Mesendoderm (in vitro differentiated cells): ENCODE results near the gene GRM5.
"Not testable (repeated sequence)": the region's sequence is repeated elsewhere in the genome, so short reads cannot be mapped to it uniquely, and the experiment has no call there.

Source experiments
- DNase-seq: peaks from one replicate; pipeline ENCODE4 v3.0.0; 2013
- H2AK5ac ChIP-seq: 2 replicates; pipeline ENCODE4 v1.6.1; 2013; ENCODE audit warnings: low read length, inconsistent platforms
- H2BK120ac ChIP-seq: 2 replicates; pipeline ENCODE4 v1.6.1; 2013; ENCODE audit warnings: low read depth, mild to moderate bottlenecking, low read length, moderate library complexity, mixed read lengths
- H2BK15ac ChIP-seq: replicated peaks from 2 replicates; pipeline ENCODE4 v1.6.1; 2013; ENCODE audit warnings: low read depth, mild to moderate bottlenecking, moderate library complexity
- H2BK5ac ChIP-seq: 2 replicates; pipeline ENCODE4 v1.6.1; 2013; ENCODE audit warnings: low read length, inconsistent platforms
- H3K18ac ChIP-seq: 2 replicates; pipeline ENCODE4 v1.6.1; 2013; ENCODE audit warnings: mild to moderate bottlenecking, low read length, mixed read lengths
- H3K23ac ChIP-seq: one replicate; pipeline ENCODE4 v1.6.1; 2013; ENCODE audit warnings: low read length
- H3K27ac ChIP-seq: 2 replicates; pipeline ENCODE4 v1.5.1; 2013; ENCODE audit warnings: low read depth, mild to moderate bottlenecking, inconsistent platforms, low read length, moderate library complexity
- H3K27me3 ChIP-seq: 2 replicates; pipeline ENCODE4 v1.6.1; 2013; ENCODE audit warnings: low read length, control low read depth, mild to moderate bottlenecking, inconsistent platforms; ENCODE audit not compliant: insufficient read depth, poor library complexity
- H3K36me3 ChIP-seq: 2 replicates; pipeline ENCODE4 v1.6.1; 2013; ENCODE audit warnings: low read length, inconsistent platforms; ENCODE audit not compliant: control insufficient read depth, insufficient read depth
- H3K4ac ChIP-seq: one replicate; pipeline ENCODE4 v1.6.1; 2013; ENCODE audit warnings: low read depth, mild to moderate bottlenecking, low read length, moderate library complexity
- H3K4me1 ChIP-seq: 2 replicates; pipeline ENCODE4 v1.6.1; 2013; ENCODE audit warnings: low read depth, low read length, inconsistent platforms; ENCODE audit not compliant: control insufficient read depth
- H3K4me2 ChIP-seq: 2 replicates; pipeline ENCODE4 v1.6.1; 2013; ENCODE audit warnings: low read length
- H3K4me3 ChIP-seq: 2 replicates; pipeline ENCODE4 v1.5.1; 2013; ENCODE audit warnings: mild to moderate bottlenecking, low read length
- H3K56ac ChIP-seq: one replicate; pipeline ENCODE4 v1.6.1; 2013; ENCODE audit warnings: low read length
- H3K79me1 ChIP-seq: 2 replicates; pipeline ENCODE4 v1.6.1; 2013; ENCODE audit warnings: low read length, inconsistent platforms
- H3K79me2 ChIP-seq: 2 replicates; pipeline ENCODE4 v1.6.1; 2013; ENCODE audit warnings: mild to moderate bottlenecking, low read length; ENCODE audit not compliant: control insufficient read depth, insufficient read depth
- H3K9ac ChIP-seq: 2 replicates; pipeline ENCODE4 v1.6.1; 2013; ENCODE audit warnings: low read length, inconsistent platforms
- H4K5ac ChIP-seq: one replicate; pipeline ENCODE4 v1.6.1; 2013; ENCODE audit warnings: low read length
- H4K8ac ChIP-seq: one replicate; pipeline ENCODE4 v1.6.1; 2013; ENCODE audit warnings: low read depth, mild to moderate bottlenecking, control low read depth, low read length, moderate library complexity
- WGBS: extraction: QIAGEN DNeasy Blood & Tissue Kit; methylation state at CpG from one replicate; pipeline ENCODE4 v1.1.7; 2013; ENCODE audit warnings: low lambda C conversion rate, missing lambda C conversion rate; ENCODE audit not compliant: insufficient coverage; ENCODE audit errors: extremely low coverage; 5-methylcytosine and 5-hydroxymethylcytosine counted together

The GRM5 gene

DNA sequence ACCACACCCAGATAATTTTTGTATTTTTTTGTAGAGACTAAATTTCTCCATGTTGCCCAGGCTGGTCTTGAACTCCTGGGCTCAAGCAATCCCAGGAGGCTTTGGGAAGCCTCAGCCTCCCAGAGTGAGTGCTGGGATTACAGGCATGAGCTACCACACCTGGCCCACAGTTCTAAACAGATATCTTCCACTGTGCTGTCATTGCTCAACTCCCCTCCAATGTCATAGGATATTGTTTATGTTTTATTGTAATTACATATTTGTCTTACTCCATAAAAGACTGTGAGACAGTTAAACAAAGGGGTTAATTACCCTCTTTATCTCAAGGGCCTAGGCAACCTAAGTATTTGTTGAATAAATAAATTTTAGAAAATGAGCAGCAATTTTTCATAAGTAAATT is 204.2 kb downstream of the GRM5 start:
- Histone ChIP-seq H3K56ac (no peak overlapping the region), H3K4ac (no peak overlapping the region), H2AK5ac (no peak overlapping the region)

GRCh38 chr11:88860431-88860830 is 205.4 kb downstream of the GRM5 start:
- not testable (repeated sequence) for H3K79me2 ChIP-seq, H3K4me2 ChIP-seq, H3K79me1 ChIP-seq, H4K5ac ChIP-seq, H3K4me3 ChIP-seq, H3K36me3 ChIP-seq, H2BK15ac ChIP-seq, H4K8ac ChIP-seq, H3K4ac ChIP-seq, H3K27me3 ChIP-seq, H3K56ac ChIP-seq, H2BK120ac ChIP-seq, DNase-seq, H2BK5ac ChIP-seq, H3K23ac ChIP-seq, H3K27ac ChIP-seq, H2AK5ac ChIP-seq, H3K18ac ChIP-seq, H3K4me1 ChIP-seq, H3K9ac ChIP-seq
- WGBS = no CpG with 5 or more reads among the region's 4 CpGs

More for the DNA sequence above, 204.2 kb downstream of the GRM5 start:
- H3K4me3 ChIP-seq = no peak overlapping the region
- H3K36me3 ChIP-seq = no peaks in the 10 kb centered on the region
- no peaks in the 10 kb centered on the region for H3K79me2 ChIP-seq
- H3K27ac ChIP-seq = no peak overlapping the region
- no peak overlapping the region for H3K23ac ChIP-seq
- H3K27me3 ChIP-seq = no peaks in the 10 kb centered on the region
- no peak overlapping the region for H2BK15ac ChIP-seq
- H3K4me1 ChIP-seq = no peaks in the 10 kb centered on the region
- H3K4me2 ChIP-seq = no peak overlapping the region
- H2BK120ac ChIP-seq = no peak overlapping the region
- H3K79me1 ChIP-seq = no peaks in the 10 kb centered on the region
- H3K18ac ChIP-seq = no peak overlapping the region
- DNase-seq = no peak
- H4K8ac ChIP-seq = no peak overlapping the region
- H2BK5ac ChIP-seq = no peak overlapping the region
- no peak overlapping the region for H4K5ac ChIP-seq
- H3K9ac ChIP-seq = no peak overlapping the region

GRCh38 chr11:88853963-88854362 is 211.8 kb downstream of the GRM5 start:
- not testable (repeated sequence) for H3K56ac ChIP-seq, H3K27me3 ChIP-seq, H3K4me2 ChIP-seq, H3K18ac ChIP-seq, H3K79me2 ChIP-seq, H3K4me1 ChIP-seq, H3K27ac ChIP-seq, H2AK5ac ChIP-seq, H2BK15ac ChIP-seq, H4K8ac ChIP-seq, H3K9ac ChIP-seq, H3K36me3 ChIP-seq, DNase-seq, H2BK5ac ChIP-seq, H3K4me3 ChIP-seq, H2BK120ac ChIP-seq, H3K23ac ChIP-seq, H3K4ac ChIP-seq, H4K5ac ChIP-seq, H3K79me1 ChIP-seq
- no CpG with 5 or more reads among the region's 2 CpGs for WGBS

DNA sequence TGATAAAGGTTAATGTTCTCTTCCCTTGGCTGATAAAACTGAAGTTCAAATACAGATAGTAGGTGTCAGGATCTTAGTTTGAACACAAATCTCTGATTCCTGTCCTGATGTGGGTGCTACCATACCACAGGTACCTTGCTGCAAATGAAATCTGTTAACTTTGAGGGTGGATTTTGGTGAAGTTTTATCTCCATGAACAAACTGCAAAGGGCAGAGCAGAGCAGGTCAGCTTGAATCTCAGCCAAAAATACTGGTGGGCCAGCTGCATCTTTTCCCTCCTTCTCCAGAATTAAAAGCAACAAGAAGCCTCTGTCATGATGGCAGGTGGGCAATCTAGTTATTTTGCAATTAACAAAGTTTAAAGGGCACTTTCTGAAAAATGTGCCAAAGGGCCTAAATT is 214.2 kb downstream of the GRM5 start:
- not testable (repeated sequence) for H3K23ac ChIP-seq, H3K4me3 ChIP-seq, H3K56ac ChIP-seq, H3K79me1 ChIP-seq, DNase-seq, H3K9ac ChIP-seq, H2BK120ac ChIP-seq, H3K4ac ChIP-seq, H4K8ac ChIP-seq, H4K5ac ChIP-seq, H3K79me2 ChIP-seq, H2BK15ac ChIP-seq, H3K18ac ChIP-seq, H2AK5ac ChIP-seq, H3K4me1 ChIP-seq, H3K27ac ChIP-seq, H3K36me3 ChIP-seq, H2BK5ac ChIP-seq, H3K4me2 ChIP-seq, H3K27me3 ChIP-seq

DNA sequence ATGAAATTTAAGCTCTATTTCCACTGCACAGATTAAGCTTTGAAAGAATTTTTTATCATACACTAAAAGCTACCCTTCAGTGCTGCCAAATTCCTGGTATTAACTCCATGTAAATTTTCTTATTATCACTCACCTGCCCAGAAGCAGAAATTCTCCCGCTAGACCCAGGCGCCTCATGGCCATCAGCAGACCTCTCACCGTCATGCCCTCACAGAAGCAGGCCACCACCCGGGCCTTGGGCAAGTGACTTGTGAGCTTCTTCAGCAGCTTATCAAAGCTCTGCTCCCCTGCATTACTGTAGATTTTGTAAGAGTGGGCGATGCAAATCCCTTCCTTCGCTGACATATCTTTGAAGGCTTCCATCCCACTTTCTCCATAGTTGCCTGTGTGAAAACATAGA is 216.0 kb downstream of the GRM5 start:
- H3K56ac ChIP-seq, H3K27me3 ChIP-seq, H3K79me1 ChIP-seq, H2AK5ac ChIP-seq, H4K5ac ChIP-seq, H3K9ac ChIP-seq, H3K4me1 ChIP-seq, H3K4me2 ChIP-seq, H3K18ac ChIP-seq, H3K36me3 ChIP-seq, H3K4ac ChIP-seq, H2BK5ac ChIP-seq, H2BK15ac ChIP-seq, H2BK120ac ChIP-seq, DNase-seq, H3K4me3 ChIP-seq, H4K8ac ChIP-seq, H3K27ac ChIP-seq, H3K23ac ChIP-seq, H3K79me2 ChIP-seq: not testable (repeated sequence)
- WGBS = no CpG with 5 or more reads among the region's 6 CpGs

DNA sequence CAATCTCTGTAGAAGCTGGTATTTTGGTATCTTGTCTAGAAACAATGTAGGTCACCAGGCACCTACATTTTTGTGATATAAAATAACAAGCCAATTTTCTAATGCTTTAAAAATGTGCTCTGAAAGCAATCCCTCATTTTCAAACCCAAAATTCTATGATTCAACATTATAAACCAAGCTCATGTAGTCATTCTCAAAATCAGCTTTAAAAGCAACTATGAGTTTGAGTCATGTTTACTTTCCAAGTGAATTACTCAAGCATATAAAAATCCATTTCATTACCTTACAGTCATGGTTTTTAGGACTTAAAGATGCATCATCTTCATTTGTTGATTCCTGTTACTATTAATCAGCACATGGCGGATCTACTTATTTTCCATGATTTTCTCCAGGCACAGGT is 216.4 kb downstream of the GRM5 start:
- H4K5ac ChIP-seq = no peak overlapping the region
- WGBS = no CpG with 5 or more reads among the region's 1 CpG
- no peak for DNase-seq

More for the DNA sequence above, 216.4 kb downstream of the GRM5 start:
- Histone ChIP-seq H3K56ac (no peak overlapping the region), H3K36me3 (no peaks in the 10 kb centered on the region), H3K79me2 (no peaks in the 10 kb centered on the region), H3K4ac (no peak overlapping the region), H2BK120ac (no peak overlapping the region), H2AK5ac (no peak overlapping the region), H3K27ac (no peak overlapping the region), H3K23ac (no peak overlapping the region), H2BK15ac (no peak overlapping the region), H3K27me3 (no peaks in the 10 kb centered on the region), H2BK5ac (no peak overlapping the region), H3K4me3 (no peak overlapping the region), H3K4me2 (no peak overlapping the region), H3K79me1 (no peaks in the 10 kb centered on the region), H4K8ac (no peak overlapping the region), H3K9ac (no peak overlapping the region), H3K18ac (no peak overlapping the region), H3K4me1 (no peaks in the 10 kb centered on the region)
